Activated naive CD4-positive, alpha-beta T cell treated with anti-CD3 and anti-CD28 coated beads, Interleukin-2, amount 10 ng/mL, durations not matched to agents 7 days and 5 days (primary cell): Measurements from ENCODE around the gene HSPA4L.
A peak's percentile ranks its signal among the peaks of the same experiment; 100 is the strongest.

ENCODE experiments used
- CTCF ChIA-PET: fragments of 350-600 bp; sonication (Branson Sonifier 250); formaldehyde crosslinking; loops from one replicate; lab custom pipeline; 2021; ENCODE audit warnings: antibody characterized with exemption; lab: Charles Lee
- DNase-seq: peaks from one replicate; pipeline ENCODE4 v3.0.0-alpha.2; 2020
- H3K27ac Mint-ChIP-seq: one replicate; pipeline ENCODE4 v1.8.0; 2021; ENCODE audit warnings: mild to moderate bottlenecking, moderate library complexity, mixed read lengths
- H3K27me3 Mint-ChIP-seq: one replicate; pipeline ENCODE4 v1.8.0; 2021; ENCODE audit warnings: mild to moderate bottlenecking, mixed read lengths
- H3K36me3 Mint-ChIP-seq: one replicate; pipeline ENCODE4 v1.8.0; 2021; ENCODE audit warnings: mixed read lengths
- H3K4me1 Mint-ChIP-seq: one replicate; pipeline ENCODE4 v1.8.0; 2021; ENCODE audit warnings: mixed read lengths
- H3K4me3 Mint-ChIP-seq: one replicate; pipeline ENCODE4 v1.8.0; 2021; ENCODE audit warnings: mild to moderate bottlenecking, moderate library complexity, mixed read lengths
- H3K9me3 Mint-ChIP-seq: one replicate; pipeline ENCODE4 v1.8.0; 2021; ENCODE audit warnings: mixed read lengths

The HSPA4L gene

GRCh38 chr4:127782275-127783025, at the start of gene HSPA4L:
Gene HSPA4L (plus strand): TSS chr4:127782322. CDS start chr4:127782551, 229 bp downstream.
- CTCF ChIA-PET, result no interaction called here
- H3K9me3 Mint-ChIP-seq, result no peaks in the 10 kb centered on the region
- H3K4me3 Mint-ChIP-seq, result peak within 1 kb of the TSS; percentile 89
- H3K36me3 Mint-ChIP-seq, result peaks cover 4% of the 10 kb centered on the region
- H3K27me3 Mint-ChIP-seq, result peaks cover 63% of the 10 kb centered on the region
- peak; percentile 69 for DNase-seq
- peak within 1 kb of the TSS; percentile 42 for H3K27ac Mint-ChIP-seq
- H3K4me1 Mint-ChIP-seq, result peaks cover 19% of the 10 kb centered on the region

GRCh38 chr4:127732623-127733328, 49.3 kb upstream of the HSPA4L start:
- Mint-ChIP-seq H3K4me3 (no peak overlapping the region), H3K9me3 (no peaks in the 10 kb centered on the region), H3K27ac (no peak overlapping the region), H3K36me3 (no peaks in the 10 kb centered on the region), H3K4me1 (no peaks in the 10 kb centered on the region), H3K27me3 (no peaks in the 10 kb centered on the region)
- DNase-seq, result no peak
- CTCF ChIA-PET, result interaction anchor here (0.7 to 2.7 kb wide), 12 partner anchors 11 to 145 kb away, joined by 3 to 16 read pairs (median 4); no protein-coding TSS in a partner anchor

GRCh38 chr4:127734976-127735375, 47.1 kb upstream of the HSPA4L start:
- CTCF ChIA-PET, result no interaction called here
- Mint-ChIP-seq H3K4me1 (no peaks in the 10 kb centered on the region), H3K9me3 (no peaks in the 10 kb centered on the region), H3K36me3 (no peaks in the 10 kb centered on the region), H3K4me3 (no peak overlapping the region), H3K27ac (no peak overlapping the region), H3K27me3 (no peaks in the 10 kb centered on the region)
- no peak for DNase-seq

DNA sequence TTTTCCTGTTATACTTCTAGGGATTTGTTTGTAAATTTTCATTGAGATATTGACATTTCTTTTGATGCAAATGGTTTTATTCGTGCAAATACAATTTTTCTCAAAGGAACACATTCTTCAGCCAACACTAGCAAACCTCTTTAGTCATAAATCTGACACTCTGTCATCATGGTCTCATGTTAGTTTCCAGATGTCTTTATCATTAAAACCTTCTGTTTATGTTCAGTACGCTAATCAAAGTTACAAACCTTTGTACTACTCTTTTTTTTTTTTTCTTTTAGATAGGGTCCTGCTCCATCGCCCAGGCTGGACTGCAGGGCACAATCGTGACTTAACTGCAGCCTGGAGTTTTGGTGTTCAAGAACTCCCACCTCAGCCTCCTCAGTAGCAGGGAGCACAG, 44.8 kb upstream of the HSPA4L start:
- Mint-ChIP-seq H3K4me3 (no peak overlapping the region), H3K4me1 (no peaks in the 10 kb centered on the region), H3K27ac (no peak overlapping the region), H3K9me3 (no peaks in the 10 kb centered on the region), H3K27me3 (no peaks in the 10 kb centered on the region), H3K36me3 (no peaks in the 10 kb centered on the region)
- DNase-seq, result no peak
- CTCF ChIA-PET, result no interaction called here

- no peak overlapping the region for H3K4me3 Mint-ChIP-seq
- no peaks in the 10 kb centered on the region for H3K36me3 Mint-ChIP-seq
- H3K27me3 Mint-ChIP-seq, result peaks cover 4% of the 10 kb centered on the region
- CTCF ChIA-PET, result no interaction called here
- DNase-seq, result no peak
- H3K4me1 Mint-ChIP-seq, result no peaks in the 10 kb centered on the region
- H3K27ac Mint-ChIP-seq, result no peak overlapping the region
- no peaks in the 10 kb centered on the region for H3K9me3 Mint-ChIP-seq
Measured at GRCh38 chr4:127741247-127741646, 40.9 kb upstream of the HSPA4L start.

DNA sequence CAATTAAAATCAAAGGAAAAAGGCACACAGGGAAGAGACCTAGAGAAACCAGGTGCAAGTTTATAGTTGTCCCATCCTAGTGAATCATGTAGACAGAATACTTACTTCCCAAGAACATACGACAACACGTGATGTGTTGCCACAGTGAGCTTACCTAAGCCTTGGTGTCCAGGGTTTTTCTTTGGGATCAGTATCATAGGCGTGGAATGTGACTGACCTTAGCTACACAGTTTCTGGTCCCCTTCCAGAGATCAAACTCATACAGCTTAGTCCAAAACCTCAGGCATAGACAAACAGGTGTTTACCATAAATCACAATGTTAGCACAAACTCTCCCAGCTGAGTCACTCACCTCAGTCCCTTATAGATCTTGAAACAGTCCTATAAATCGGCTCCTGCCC, 34.2 kb upstream of the HSPA4L start:
- no peak overlapping the region for H3K27ac Mint-ChIP-seq
- no peak overlapping the region for H3K4me3 Mint-ChIP-seq
- CTCF ChIA-PET, result no interaction called here
- H3K27me3 Mint-ChIP-seq, result peaks cover 4% of the 10 kb centered on the region
- no peaks in the 10 kb centered on the region for H3K4me1 Mint-ChIP-seq
- H3K36me3 Mint-ChIP-seq, result no peaks in the 10 kb centered on the region
- no peak for DNase-seq
- peaks cover 6% of the 10 kb centered on the region for H3K9me3 Mint-ChIP-seq

DNA sequence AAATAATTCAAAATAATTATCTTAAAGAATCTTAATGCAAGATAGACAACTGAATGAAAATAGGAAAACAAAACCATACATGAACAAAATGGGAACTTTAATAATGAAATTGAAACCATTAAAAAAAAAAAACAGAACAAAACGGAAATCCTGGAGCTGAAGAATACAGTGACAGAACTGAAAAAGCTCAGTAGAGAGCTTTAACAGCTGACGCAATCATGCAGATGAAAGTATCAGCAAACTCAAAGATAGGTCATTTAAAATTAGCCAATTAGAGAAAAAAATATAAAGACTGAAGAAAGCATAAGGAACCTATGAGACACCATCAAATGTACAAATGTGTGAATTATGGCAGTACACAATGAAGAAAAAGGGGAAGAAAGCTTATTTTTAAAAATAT, 33.2 kb upstream of the HSPA4L start:
- H3K4me3 Mint-ChIP-seq, result no peak overlapping the region
- peaks cover 6% of the 10 kb centered on the region for H3K9me3 Mint-ChIP-seq
- no peak overlapping the region for H3K27ac Mint-ChIP-seq
- H3K27me3 Mint-ChIP-seq, result peaks cover 4% of the 10 kb centered on the region
- CTCF ChIA-PET, result no interaction called here
- H3K36me3 Mint-ChIP-seq, result no peaks in the 10 kb centered on the region
- DNase-seq, result no peak
- no peaks in the 10 kb centered on the region for H3K4me1 Mint-ChIP-seq

GRCh38 chr4:127756906-127757305, 25.2 kb upstream of the HSPA4L start:
- Mint-ChIP-seq H3K27me3 (no peaks in the 10 kb centered on the region), H3K36me3 (no peaks in the 10 kb centered on the region), H3K27ac (no peak overlapping the region), H3K4me1 (no peaks in the 10 kb centered on the region), H3K4me3 (no peak overlapping the region), H3K9me3 (no peaks in the 10 kb centered on the region)
- CTCF ChIA-PET, result no interaction called here
- no peak for DNase-seq

- H3K27me3 Mint-ChIP-seq, result no peaks in the 10 kb centered on the region
- DNase-seq, result no peak
- H3K9me3 Mint-ChIP-seq, result no peaks in the 10 kb centered on the region
- H3K4me3 Mint-ChIP-seq, result no peak overlapping the region
- CTCF ChIA-PET, result no interaction called here
- H3K36me3 Mint-ChIP-seq, result no peaks in the 10 kb centered on the region
- H3K27ac Mint-ChIP-seq, result no peak overlapping the region
- H3K4me1 Mint-ChIP-seq, result no peaks in the 10 kb centered on the region
Measured at GRCh38 chr4:127759228-127759820, 22.8 kb upstream of the HSPA4L start.

- CTCF ChIA-PET, result interaction anchor here (0.7 kb wide), 1 partner anchor 9 kb away, joined by 3 read pairs; no protein-coding TSS in a partner anchor
- H3K27ac Mint-ChIP-seq, result no peak overlapping the region
- no peaks in the 10 kb centered on the region for H3K27me3 Mint-ChIP-seq
Measured at GRCh38 chr4:127759893-127760292, 22.2 kb upstream of the HSPA4L start.

DNA sequence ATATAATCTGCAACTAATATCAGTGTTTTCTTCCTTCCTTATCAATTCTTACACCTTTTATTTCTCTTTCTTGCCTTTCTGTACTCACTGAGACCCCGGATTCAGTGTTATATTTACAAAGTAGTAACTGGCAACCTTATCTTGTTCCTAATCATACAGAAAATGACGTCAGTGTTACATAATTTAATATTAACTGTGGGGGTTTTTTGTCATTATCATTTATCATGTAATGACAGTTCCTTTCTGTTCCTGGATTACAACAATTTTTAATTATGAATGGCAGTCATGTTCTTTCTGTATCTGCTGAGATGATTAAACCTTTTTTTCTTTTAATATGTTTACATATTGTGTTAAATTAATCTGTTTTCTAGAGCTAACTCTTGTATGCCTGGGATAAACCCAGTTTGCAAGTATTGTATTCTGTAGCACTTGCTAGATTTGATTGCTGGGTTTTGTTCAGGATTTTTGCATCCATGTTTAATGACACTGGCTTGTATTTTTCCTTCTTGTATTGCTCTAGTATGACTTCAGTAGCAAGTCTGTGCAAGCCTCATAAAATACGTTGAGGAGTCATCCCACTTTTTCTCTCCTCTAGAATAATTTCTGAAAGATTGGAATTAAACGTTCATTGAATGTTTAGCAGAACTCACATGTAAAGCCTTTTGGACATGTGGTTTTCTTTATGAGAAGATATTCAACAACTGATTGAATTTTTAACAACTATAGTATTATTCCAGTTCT, 10.4 kb upstream of the HSPA4L start:
- H3K9me3 Mint-ChIP-seq, result no peaks in the 10 kb centered on the region
- H3K27me3 Mint-ChIP-seq, result peaks cover 8% of the 10 kb centered on the region
- H3K4me1 Mint-ChIP-seq, result no peaks in the 10 kb centered on the region
- H3K27ac Mint-ChIP-seq, result no peak overlapping the region
- no peak overlapping the region for H3K4me3 Mint-ChIP-seq
- CTCF ChIA-PET, result interaction anchor here (0.6 to 1.1 kb wide), 2 partner anchors 157 to 227 kb away, joined by 4 read pairs; no protein-coding TSS in a partner anchor
- DNase-seq, result no peak
- H3K36me3 Mint-ChIP-seq, result no peaks in the 10 kb centered on the region

More at GRCh38 chr4:127759893-127760292, 22.2 kb upstream of the HSPA4L start:
- no peak overlapping the region for H3K4me3 Mint-ChIP-seq
- no peaks in the 10 kb centered on the region for H3K9me3 Mint-ChIP-seq
- no peaks in the 10 kb centered on the region for H3K36me3 Mint-ChIP-seq
- no peak for DNase-seq
- H3K4me1 Mint-ChIP-seq, result no peaks in the 10 kb centered on the region

DNA sequence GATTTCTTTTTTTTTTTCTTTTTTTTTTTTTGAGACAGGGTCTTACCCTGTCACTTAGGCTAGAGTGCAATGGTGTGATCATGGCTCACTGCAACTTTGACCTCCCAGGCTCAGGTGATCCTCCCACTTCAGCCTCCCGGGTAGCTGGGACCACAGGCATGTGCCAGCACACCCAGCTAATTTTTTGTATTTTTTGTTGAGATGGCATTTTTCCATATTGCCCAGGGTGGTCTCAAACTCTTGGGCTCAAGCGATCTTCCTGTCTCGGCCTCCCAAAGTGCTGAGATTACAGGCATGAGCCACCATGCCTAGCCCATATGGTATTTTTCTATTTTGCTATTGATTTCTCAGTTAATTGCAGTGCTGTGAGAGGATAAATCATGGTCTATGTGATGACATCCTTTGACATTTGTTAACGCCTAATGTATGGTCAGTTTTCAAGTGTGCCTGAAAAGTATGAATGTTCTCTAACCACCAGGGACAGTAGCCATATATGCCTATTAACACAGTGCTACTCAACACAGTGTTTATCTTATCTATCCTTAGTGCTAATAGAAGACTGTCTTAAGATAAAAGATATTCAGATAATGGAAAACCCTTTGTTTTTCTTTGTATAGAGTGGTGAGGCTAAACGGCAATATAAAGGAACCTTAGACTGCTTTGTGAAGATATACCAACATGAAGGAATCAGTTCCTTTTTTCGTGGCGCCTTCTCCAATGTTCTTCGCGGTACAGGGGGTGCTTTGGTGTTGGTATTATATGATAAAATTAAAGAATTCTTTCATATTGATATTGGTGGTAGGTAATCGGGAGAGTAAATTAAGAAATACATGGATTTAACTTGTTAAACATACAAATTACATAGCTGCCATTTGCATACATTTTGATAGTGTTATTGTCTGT, 9.1 kb upstream of the HSPA4L start:
- no peak for DNase-seq
- Mint-ChIP-seq H3K36me3 (no peaks in the 10 kb centered on the region), H3K9me3 (no peaks in the 10 kb centered on the region), H3K4me3 (no peak overlapping the region), H3K27ac (no peak overlapping the region), H3K4me1 (no peaks in the 10 kb centered on the region), H3K27me3 (peaks cover 12% of the 10 kb centered on the region)
- CTCF ChIA-PET, result interaction anchor here (1.1 kb wide), 1 partner anchor 226 kb away, joined by 4 read pairs; no protein-coding TSS in a partner anchor

GRCh38 chr4:127775843-127776242, 6.3 kb upstream of the HSPA4L start:
- Mint-ChIP-seq H3K27ac (no peak overlapping the region), H3K36me3 (no peaks in the 10 kb centered on the region), H3K27me3 (peaks cover 31% of the 10 kb centered on the region), H3K4me1 (no peaks in the 10 kb centered on the region), H3K4me3 (no peak overlapping the region), H3K9me3 (no peaks in the 10 kb centered on the region)
- no peak for DNase-seq
- CTCF ChIA-PET, result no interaction called here
